SK-N-SH (cell line): ENCODE measurements around the gene UGT1A7. TPM values are rescaled to one million over a fixed set of nuclear protein-coding genes. Genes with fewer than 3 reads are reported as not detected.

Experiments
- CTCF ChIA-PET: fragments of 300-600, 350-600 bp; formaldehyde crosslinking; extraction: SDS; loops from one replicate; lab custom pipeline; 2021; lab: Yijun Ruan, JAX
- POLR2A ChIA-PET: fragments of 350-600 bp; sonication (Branson Sonifier 250); formaldehyde crosslinking; extraction: SDS; loops from one replicate; lab custom pipeline; 2020; ENCODE audit warnings: antibody characterized with exemption, inconsistent platforms; lab: Yijun Ruan, JAX
- DNase-seq: peaks from one replicate; pipeline ENCODE4 v3.0.0; 2012
- H2AFZ ChIP-seq: fragments of 200-600 bp; sonication (generic); 2 replicates; pipeline ENCODE4 v1.8.1; 2016; ENCODE audit warnings: antibody characterized with exemption, mild to moderate bottlenecking, low read depth
- H3F3A ChIP-seq: fragments of 200-600 bp; sonication (generic); replicated peaks from 2 replicates; pipeline ENCODE3; 2016; ENCODE audit warnings: antibody characterized with exemption, mild to moderate bottlenecking; ENCODE audit not compliant: insufficient read depth
- H3K27ac ChIP-seq, 2 experiments: fragments of 200-500 bp in 1 of 2; fragments of 200-600 bp in 1 of 2; sonication (Bioruptor generic) in 1 of 2; sonication (generic), shearing (Covaris generic) in 1 of 2; 2 replicates each; pipeline versions ENCODE4 v1.5.1 to v1.6.1; 2014 to 2016; ENCODE audit warnings: low read depth in 2 of 2, inconsistent platforms in 1 of 2, low read length in 1 of 2, mild to moderate bottlenecking in 1 of 2, mixed read lengths in 1 of 2
- H3K27me3 ChIP-seq: fragments of 200-600 bp; sonication (generic), shearing (Covaris generic); 2 replicates; pipeline ENCODE4 v1.6.1; 2016; ENCODE audit warnings: mixed run types; ENCODE audit not compliant: insufficient read depth
- H3K36me3 ChIP-seq, 2 experiments: fragments of 200-500 bp in 1 of 2; fragments of 200-600 bp in 1 of 2; sonication (Bioruptor generic) in 1 of 2; sonication (generic) in 1 of 2; replicated peaks in 1 of 2; 2 replicates each; pipeline versions ENCODE3 to v1.5.1; 2014 to 2016; ENCODE audit warnings: low read length in 1 of 2, mild to moderate bottlenecking in 1 of 2; ENCODE audit not compliant: insufficient read depth in 2 of 2, control insufficient read depth in 1 of 2
- H3K4me1 ChIP-seq, 2 experiments: fragments of 200-500 bp in 1 of 2; fragments of 200-600 bp in 1 of 2; sonication (Bioruptor generic) in 1 of 2; sonication (generic), shearing (Covaris generic) in 1 of 2; 2 replicates each; pipeline versions ENCODE4 v1.5.1 to v1.6.1; 2014 to 2016; ENCODE audit warnings: low read depth in 1 of 2, low read length in 1 of 2, mixed run types in 1 of 2; ENCODE audit not compliant: insufficient read depth in 2 of 2, control insufficient read depth in 1 of 2
- H3K4me2 ChIP-seq: fragments of 200-600 bp; sonication (generic), shearing (Covaris generic); 2 replicates; pipeline ENCODE4 v1.6.1; 2017; ENCODE audit warnings: mixed run types
- H3K4me3 ChIP-seq, 2 experiments: fragments of 200-500 bp in 1 of 2; fragments of 200-600 bp in 1 of 2; sonication (Bioruptor generic) in 1 of 2; sonication (generic), shearing (Covaris generic) in 1 of 2; 2 replicates each; pipeline versions ENCODE4 v1.5.1 to v1.8.1; 2014 to 2016; ENCODE audit warnings: low read depth in 2 of 2, inconsistent platforms in 1 of 2, low read length in 1 of 2, mild to moderate bottlenecking in 1 of 2, mixed read lengths in 1 of 2, moderate library complexity in 1 of 2
- H3K79me2 ChIP-seq: fragments of 200-600 bp; sonication (generic); 2 replicates; pipeline ENCODE4 v1.8.1; 2017; ENCODE audit warnings: mild to moderate bottlenecking; ENCODE audit not compliant: insufficient read depth
- H3K9ac ChIP-seq: fragments of 200-600 bp; sonication (generic); 2 replicates; pipeline ENCODE4 v1.6.1; 2017; ENCODE audit warnings: mixed run types
- H3K9me2 ChIP-seq: fragments of 200-600 bp; sonication (generic); 2 replicates; pipeline ENCODE4 v1.6.1; 2017; ENCODE audit warnings: mixed run types
- H3K9me3 ChIP-seq: fragments of 200-600 bp; sonication (generic); 2 replicates; pipeline ENCODE4 v1.6.1; 2017; ENCODE audit warnings: mixed run types, mild to moderate bottlenecking, moderate library complexity
- H4K20me1 ChIP-seq: fragments of 200-600 bp; sonication (generic); 2 replicates; pipeline ENCODE4 v1.6.1; 2017; ENCODE audit warnings: mild to moderate bottlenecking, mixed run types; ENCODE audit not compliant: insufficient read depth
- ELF1 ChIP-seq: IDR thresholded peaks from 2 replicates; pipeline ENCODE4 v1.4.0; 2012
- EP300 ChIP-seq, 2 experiments: IDR thresholded peaks; 2 replicates each; pipeline versions ENCODE4 v1.4.0 to v1.6.1; 2012; ENCODE audit warnings: borderline replicate concordance in 1 of 2, low read depth in 1 of 2, low read length in 1 of 2
- FOXM1 ChIP-seq: IDR thresholded peaks from 2 replicates; pipeline ENCODE4 v1.4.0; 2012; ENCODE audit warnings: low read depth, mild to moderate bottlenecking
- MAX ChIP-seq: IDR thresholded peaks from 2 replicates; pipeline ENCODE4 v1.4.0; 2012; ENCODE audit warnings: low read depth
- NFIC ChIP-seq: IDR thresholded peaks from 2 replicates; pipeline ENCODE4 v1.4.0; 2012; ENCODE audit warnings: borderline replicate concordance
- RFX5 ChIP-seq: IDR thresholded peaks from 2 replicates; pipeline ENCODE4 v1.6.1; 2012; ENCODE audit warnings: mild to moderate bottlenecking, improper control_type of control experiment, low read length
- TCF12 ChIP-seq: IDR thresholded peaks from 2 replicates; pipeline ENCODE4 v1.4.0; 2012
- TEAD4 ChIP-seq: IDR thresholded peaks from 2 replicates; pipeline ENCODE4 v1.4.0; 2012; ENCODE audit warnings: mild to moderate bottlenecking, borderline replicate concordance; ENCODE audit not compliant: insufficient read depth
- USF1 ChIP-seq: IDR thresholded peaks from 2 replicates; pipeline ENCODE4 v1.4.0; 2012; ENCODE audit warnings: low read depth, borderline replicate concordance
- YY1 ChIP-seq: IDR thresholded peaks from 2 replicates; pipeline ENCODE4 v1.4.0; 2012; ENCODE audit warnings: low read depth, mild to moderate bottlenecking
- ZBTB33 ChIP-seq: IDR thresholded peaks from 2 replicates; pipeline ENCODE4 v1.4.0; 2012; ENCODE audit warnings: low read depth, borderline replicate concordance
- WGBS: methylation state at CpG from one replicate; pipeline ENCODE4 v1.1.6; 2017; ENCODE audit warnings: low lambda C conversion rate; 5-methylcytosine and 5-hydroxymethylcytosine counted together
- polyA plus RNA-seq, 3 experiments: library from polyadenylated mRNA; depleted of rRNA; stranded (reverse); fragments of >200 nt; gene quantifications; 2 replicates each; pipeline ENCODE4 v1.2.3, GENCODE V29; 2012

Gene UGT1A7
- polyA plus RNA-seq, 1 of the 3 experiments (the other 2 are of a cell fraction), result not detected

GRCh38 chr2:233758141-233758540 is 76.4 kb downstream of the UGT1A7 start (continued):
- TF ChIP-seq FOXM1 (no peak), YY1 (no peak), NFIC (no peak), RFX5 (no peak), ZBTB33 (no peak), ELF1 (no peak)

- ChIA-PET POLR2A (no interaction called here), CTCF (no interaction called here)
- no peak overlapping the region for H2AFZ ChIP-seq
- H3K27ac ChIP-seq, result no peak overlapping the region
- no peak overlapping the region for H3K4me3 ChIP-seq
- H3K27me3 ChIP-seq, result no peaks in the 10 kb centered on the region
- H3K79me2 ChIP-seq, result no peaks in the 10 kb centered on the region
- no peaks in the 10 kb centered on the region for H3K9me2 ChIP-seq
- DNase-seq, result no peak
- H3K4me1 ChIP-seq, result no peaks in the 10 kb centered on the region
- no peaks in the 10 kb centered on the region for H3F3A ChIP-seq
- H4K20me1 ChIP-seq, result no peaks in the 10 kb centered on the region
- WGBS, result 72% methylated on average over 2 of the region's 2 CpGs
- H3K9me3 ChIP-seq, result no peaks in the 10 kb centered on the region
- no peak overlapping the region for H3K9ac ChIP-seq
- H3K36me3 ChIP-seq, result no peaks in the 10 kb centered on the region
- no peak for TF ChIP-seq YY1
- TF ChIP-seq, all 33 proteins: peak for 0
- H3K4me2 ChIP-seq, result no peak overlapping the region
These were observed 77.1 kb downstream of the UGT1A7 start for GRCh38 chr2:233758849-233759248.

- TF ChIP-seq ZBTB33 (no peak), USF1 (no peak), TEAD4 (no peak), MAX (no peak), FOXM1 (no peak), EP300 (IDR thresholded peaks at IDR 0.05; ENCODE audit: borderline replicate concordance in 1 of 2, low read depth in 1 of 2, low read length in 1 of 2) (no peak), TCF12 (no peak), RFX5 (no peak)
- TF ChIP-seq, all 33 proteins: peak for 0
- Histone ChIP-seq H3K27me3 (no peaks in the 10 kb centered on the region), H3K27ac (no peak within 1 kb of the TSS), H3K9ac (no peak within 1 kb of the TSS), H3F3A (no peaks in the 10 kb centered on the region), H3K4me1 (no peaks in the 10 kb centered on the region), H3K79me2 (no peaks in the 10 kb centered on the region), H2AFZ (no peak within 1 kb of the TSS), H4K20me1 (no peaks in the 10 kb centered on the region), H3K4me3 (no peak within 1 kb of the TSS), H3K4me2 (no peak within 1 kb of the TSS), H3K36me3 (no peaks in the 10 kb centered on the region), H3K9me3 (no peaks in the 10 kb centered on the region), H3K9me2 (no peaks in the 10 kb centered on the region)
- POLR2A ChIA-PET, result no interaction called here
- DNase-seq, result no peak
- WGBS, result 83% methylated on average over 6 of the region's 6 CpGs
- CTCF ChIA-PET, result no interaction called here
These were observed 78.3 kb downstream of the UGT1A7 start, which contains the start of gene UGT1A1 for GRCh38 chr2:233760043-233760442. Gene UGT1A1, plus strand, starts transcription at chr2:233760270. Its CDS starts 18 bp downstream, at chr2:233760288.
